ENCODE results near the gene MMP14. TPM values are rescaled to one million over a fixed set of nuclear protein-coding genes. Genes with fewer than 3 reads are reported as not detected.
"Not testable (repeated sequence)": the region's sequence is repeated elsewhere in the genome, so short reads cannot be mapped to it uniquely, and the experiment has no call there.

MMP14 gene
- total RNA-seq = 1 to 10 TPM; 1.1 to 1.4 TPM

- no peak within 1 kb of the TSS for H3K27ac Mint-ChIP-seq
- peaks cover 12% of the 10 kb centered on the region for H3K4me1 Mint-ChIP-seq (ENCODE audit: low read depth)
- peaks cover 18% of the 10 kb centered on the region for H3K27me3 Mint-ChIP-seq
- no peaks in the 10 kb centered on the region for H3K9me3 Mint-ChIP-seq
- ChIA-PET POLR2A (interaction anchor here (1.4 kb wide), 1 partner anchor 287 kb away, joined by 3 read pairs; no protein-coding TSS in a partner anchor), CTCF (interaction anchor here (2.0 to 3.4 kb wide), 3 partner anchors 13 to 266 kb away, joined by 8 to 19 read pairs (median 11); no protein-coding TSS in a partner anchor)
- peak within 1 kb of the TSS; percentile 48 for H3K4me3 Mint-ChIP-seq
- DNase-seq = no peak
- peaks cover 14% of the 10 kb centered on the region for H3K36me3 Mint-ChIP-seq
- intact Hi-C loops (cut with micrococcal nuclease) = no loop called here
Measured at GRCh38 chr14:22836301-22837113, at the start of gene MMP14. TSS of gene MMP14 (plus strand) at chr14:22836585. CDS start at chr14:22836818, 233 bp downstream.

GRCh38 chr14:22786685-22787084, 49.7 kb upstream of the MMP14 start:
- ChIA-PET POLR2A (no interaction called here), CTCF (interaction anchor here (1.0 kb wide), 1 partner anchor 36 kb away, joined by 3 read pairs; no protein-coding TSS in a partner anchor)
- Mint-ChIP-seq H3K9me3 (no peaks in the 10 kb centered on the region), H3K36me3 (no peaks in the 10 kb centered on the region), H3K27me3 (no peaks in the 10 kb centered on the region), H3K4me3 (no peak overlapping the region), H3K4me1 (ENCODE audit: low read depth) (peaks cover 2% of the 10 kb centered on the region), H3K27ac (no peak overlapping the region)
- DNase-seq = no peak
- intact Hi-C loops (cut with micrococcal nuclease) = no loop called here

- CTCF ChIA-PET = interaction anchor here (0.9 kb wide), 1 partner anchor 219 kb away, joined by 4 read pairs; no protein-coding TSS in a partner anchor
- H3K4me3 Mint-ChIP-seq = no peak overlapping the region
- H3K9me3 Mint-ChIP-seq = no peaks in the 10 kb centered on the region
- intact Hi-C loops (cut with micrococcal nuclease) = no loop called here
- DNase-seq = no peak
- POLR2A ChIA-PET = interaction anchor here (0.6 kb wide), 1 partner anchor 158 kb away, joined by 3 read pairs; no protein-coding TSS in a partner anchor
- H3K27me3 Mint-ChIP-seq = peaks cover 3% of the 10 kb centered on the region
- H3K4me1 Mint-ChIP-seq (ENCODE audit: low read depth) = peaks cover 2% of the 10 kb centered on the region
- no peak overlapping the region for H3K27ac Mint-ChIP-seq
- no peaks in the 10 kb centered on the region for H3K36me3 Mint-ChIP-seq
Measured at GRCh38 chr14:22791301-22791700, 45.1 kb upstream of the MMP14 start.

GRCh38 chr14:22792158-22792557, 44.2 kb upstream of the MMP14 start:
- ChIA-PET CTCF (interaction anchor here (0.9 kb wide), 1 partner anchor 220 kb away, joined by 4 read pairs; no protein-coding TSS in a partner anchor), POLR2A (no interaction called here)
- peaks cover 3% of the 10 kb centered on the region for H3K27me3 Mint-ChIP-seq
- no peak overlapping the region for H3K4me3 Mint-ChIP-seq
- no peaks in the 10 kb centered on the region for H3K36me3 Mint-ChIP-seq
- H3K4me1 Mint-ChIP-seq (ENCODE audit: low read depth) = peaks cover 2% of the 10 kb centered on the region
- DNase-seq = no peak
- intact Hi-C loops (cut with micrococcal nuclease) = no loop called here
- no peaks in the 10 kb centered on the region for H3K9me3 Mint-ChIP-seq
- no peak overlapping the region for H3K27ac Mint-ChIP-seq

- H3K27ac Mint-ChIP-seq; DNase-seq; H3K9me3 Mint-ChIP-seq; H3K4me1 Mint-ChIP-seq (ENCODE audit: low read depth); H3K36me3 Mint-ChIP-seq; H3K27me3 Mint-ChIP-seq; intact Hi-C loops (cut with micrococcal nuclease); H3K4me3 Mint-ChIP-seq; POLR2A ChIA-PET: not testable (repeated sequence)
- CTCF ChIA-PET = interaction anchor here (1.2 kb wide), 1 partner anchor 10 kb away, joined by 5 read pairs; no protein-coding TSS in a partner anchor
Measured at GRCh38 chr14:22793550-22793949, 42.8 kb upstream of the MMP14 start.

- H3K27ac Mint-ChIP-seq = no peak overlapping the region
- H3K4me1 Mint-ChIP-seq (ENCODE audit: low read depth) = peaks cover 2% of the 10 kb centered on the region
- intact Hi-C loops (cut with micrococcal nuclease) = no loop called here
- no peaks in the 10 kb centered on the region for H3K9me3 Mint-ChIP-seq
- no peaks in the 10 kb centered on the region for H3K36me3 Mint-ChIP-seq
- ChIA-PET POLR2A (no interaction called here), CTCF (interaction anchor here (1.2 kb wide), 1 partner anchor 9 kb away, joined by 5 read pairs; no protein-coding TSS in a partner anchor)
- no peak overlapping the region for H3K4me3 Mint-ChIP-seq
- DNase-seq = no peak
- H3K27me3 Mint-ChIP-seq = peaks cover 7% of the 10 kb centered on the region
Measured at GRCh38 chr14:22793976-22794375, 42.4 kb upstream of the MMP14 start.

GRCh38 chr14:22794551-22794951, 41.8 kb upstream of the MMP14 start:
- POLR2A ChIA-PET = interaction anchor here (0.6 kb wide), 1 partner anchor 92 kb away, joined by 3 read pairs; no protein-coding TSS in a partner anchor
- H3K36me3 Mint-ChIP-seq = no peaks in the 10 kb centered on the region
- no peaks in the 10 kb centered on the region for H3K9me3 Mint-ChIP-seq
- H3K27me3 Mint-ChIP-seq = peaks cover 9% of the 10 kb centered on the region
- intact Hi-C loops (cut with micrococcal nuclease) = no loop called here
- CTCF ChIA-PET = no interaction called here
- DNase-seq = no peak
- peaks cover 2% of the 10 kb centered on the region for H3K4me1 Mint-ChIP-seq (ENCODE audit: low read depth)
- no peak overlapping the region for H3K27ac Mint-ChIP-seq
- no peak overlapping the region for H3K4me3 Mint-ChIP-seq

GRCh38 chr14:22796087-22796707, 40.2 kb upstream of the MMP14 start:
- intact Hi-C loops (cut with micrococcal nuclease) = no loop called here
- H3K27ac Mint-ChIP-seq = no peak overlapping the region
- ChIA-PET POLR2A (no interaction called here), CTCF (no interaction called here)
- H3K4me1 Mint-ChIP-seq (ENCODE audit: low read depth) = no peaks in the 10 kb centered on the region
- H3K27me3 Mint-ChIP-seq = peaks cover 20% of the 10 kb centered on the region
- H3K36me3 Mint-ChIP-seq = no peaks in the 10 kb centered on the region
- DNase-seq = no peak
- no peak overlapping the region for H3K4me3 Mint-ChIP-seq
- no peaks in the 10 kb centered on the region for H3K9me3 Mint-ChIP-seq

- peaks cover 23% of the 10 kb centered on the region for H3K27me3 Mint-ChIP-seq
- no peaks in the 10 kb centered on the region for H3K4me1 Mint-ChIP-seq (ENCODE audit: low read depth)
- no peaks in the 10 kb centered on the region for H3K36me3 Mint-ChIP-seq
- H3K4me3 Mint-ChIP-seq = no peak overlapping the region
- H3K27ac Mint-ChIP-seq = no peak overlapping the region
- no peaks in the 10 kb centered on the region for H3K9me3 Mint-ChIP-seq
- intact Hi-C loops (cut with micrococcal nuclease) = no loop called here
- ChIA-PET POLR2A (no interaction called here), CTCF (interaction anchor here (0.6 kb wide), 1 partner anchor 1015 kb away, joined by 3 read pairs; no protein-coding TSS in a partner anchor)
- no peak for DNase-seq
Measured at GRCh38 chr14:22797017-22797917, 39.1 kb upstream of the MMP14 start.

- H3K36me3 Mint-ChIP-seq = no peaks in the 10 kb centered on the region
- H3K27me3 Mint-ChIP-seq = peaks cover 25% of the 10 kb centered on the region
- intact Hi-C loops (cut with micrococcal nuclease) = no loop called here
- CTCF ChIA-PET = no interaction called here
- no peaks in the 10 kb centered on the region for H3K9me3 Mint-ChIP-seq
- H3K4me3 Mint-ChIP-seq = no peak overlapping the region
- H3K4me1 Mint-ChIP-seq (ENCODE audit: low read depth) = no peaks in the 10 kb centered on the region
- POLR2A ChIA-PET = no interaction called here
- DNase-seq = no peak
- H3K27ac Mint-ChIP-seq = no peak overlapping the region
Measured at GRCh38 chr14:22798528-22798927, 37.9 kb upstream of the MMP14 start.

GRCh38 chr14:22800346-22800745, 36.0 kb upstream of the MMP14 start:
- H3K36me3 Mint-ChIP-seq = no peaks in the 10 kb centered on the region
- H3K9me3 Mint-ChIP-seq = no peaks in the 10 kb centered on the region
- no peak overlapping the region for H3K4me3 Mint-ChIP-seq
- ChIA-PET POLR2A (interaction anchor here (0.6 kb wide), 1 partner anchor 28 kb away, joined by 5 read pairs; no protein-coding TSS in a partner anchor), CTCF (no interaction called here)
- peaks cover 29% of the 10 kb centered on the region for H3K27me3 Mint-ChIP-seq
- H3K4me1 Mint-ChIP-seq (ENCODE audit: low read depth) = no peaks in the 10 kb centered on the region
- intact Hi-C loops (cut with micrococcal nuclease) = no loop called here
- no peak overlapping the region for H3K27ac Mint-ChIP-seq
- DNase-seq = no peak

- H3K9me3 Mint-ChIP-seq = no peaks in the 10 kb centered on the region
- intact Hi-C loops (cut with micrococcal nuclease) = no loop called here
- no peaks in the 10 kb centered on the region for H3K36me3 Mint-ChIP-seq
- DNase-seq = no peak
- H3K4me1 Mint-ChIP-seq (ENCODE audit: low read depth) = no peaks in the 10 kb centered on the region
- ChIA-PET POLR2A (no interaction called here), CTCF (no interaction called here)
- H3K27ac Mint-ChIP-seq = no peak overlapping the region
- no peak overlapping the region for H3K4me3 Mint-ChIP-seq
- peaks cover 28% of the 10 kb centered on the region for H3K27me3 Mint-ChIP-seq
Measured at GRCh38 chr14:22801716-22802115, 34.7 kb upstream of the MMP14 start.

Measured in activated CD4-positive, alpha-beta memory T cell treated with anti-CD3 and anti-CD28 coated beads for 36 hours (primary cell).